DMS114 treated with DMSO at 0.1 percent for 48 hours (cell line): ENCODE measurements around the gene KLF17.
"Not testable (repeated sequence)": the region's sequence is repeated elsewhere in the genome, so short reads cannot be mapped to it uniquely, and the experiment has no call there.

Experiments
- DNase-seq: peaks from one replicate; lab custom pipeline; 2025; ENCODE audit not compliant: unreplicated experiment; lab: John Stamatoyannopoulos, UW

Gene KLF17

GRCh38 chr1:44108241-44108640 lies 10.4 kb upstream of the KLF17 start:
- no peak for DNase-seq

GRCh38 chr1:44108971-44109370 lies 9.7 kb upstream of the KLF17 start:
- no peak for DNase-seq

DNA sequence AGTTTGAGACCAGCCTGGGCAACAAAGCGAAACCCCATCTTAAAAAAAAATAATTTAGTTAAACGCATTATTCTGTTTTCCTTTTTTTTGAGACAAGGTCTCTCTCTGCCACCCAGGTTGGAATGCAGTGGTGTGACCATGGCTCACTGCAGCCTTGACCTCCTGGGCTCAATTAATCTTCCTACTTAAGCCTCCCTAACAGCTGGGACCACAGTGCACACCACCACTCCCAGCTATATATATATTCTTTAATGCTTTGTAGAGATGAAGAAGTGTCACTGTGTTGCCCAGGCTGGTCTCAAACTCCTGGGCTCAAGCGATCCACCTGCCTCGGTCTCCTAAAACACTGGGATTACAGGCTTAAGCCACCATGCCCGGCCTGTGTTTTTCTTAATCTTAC lies 7.7 kb upstream of the KLF17 start:
- no peak for DNase-seq

GRCh38 chr1:44111861-44112260 lies 6.8 kb upstream of the KLF17 start:
- no peak for DNase-seq

GRCh38 chr1:44112486-44112885 lies 6.1 kb upstream of the KLF17 start:
- DNase-seq: no peak

DNA sequence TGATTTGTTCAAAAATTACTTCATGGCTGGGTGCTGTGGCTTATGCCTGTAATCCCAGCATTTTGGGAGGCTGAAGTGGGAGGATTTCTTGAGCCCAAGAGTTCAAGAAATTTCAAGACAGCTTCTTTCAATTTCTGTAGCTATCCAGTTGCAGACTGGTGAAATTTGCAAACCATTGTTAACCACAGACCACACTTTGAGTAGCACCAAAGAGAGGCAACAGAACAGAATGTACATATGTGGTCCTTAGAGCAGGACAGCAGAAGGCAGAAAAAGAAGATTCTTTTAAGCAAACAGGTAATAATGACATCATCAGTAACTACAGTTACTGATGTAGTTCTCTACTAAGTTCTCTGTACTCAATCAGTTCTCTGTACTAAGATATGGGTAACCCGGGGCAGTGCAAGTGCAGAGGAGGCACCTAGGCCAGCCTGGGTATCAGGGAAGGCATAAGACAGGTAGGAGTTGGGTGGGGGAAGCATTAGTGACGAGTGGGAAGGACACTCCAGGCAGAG lies 5.5 kb upstream of the KLF17 start:
- DNase-seq: no peak

- DNase-seq: no peak
Measured at GRCh38 chr1:44114098-44114497, 4.5 kb upstream of the KLF17 start.

DNA sequence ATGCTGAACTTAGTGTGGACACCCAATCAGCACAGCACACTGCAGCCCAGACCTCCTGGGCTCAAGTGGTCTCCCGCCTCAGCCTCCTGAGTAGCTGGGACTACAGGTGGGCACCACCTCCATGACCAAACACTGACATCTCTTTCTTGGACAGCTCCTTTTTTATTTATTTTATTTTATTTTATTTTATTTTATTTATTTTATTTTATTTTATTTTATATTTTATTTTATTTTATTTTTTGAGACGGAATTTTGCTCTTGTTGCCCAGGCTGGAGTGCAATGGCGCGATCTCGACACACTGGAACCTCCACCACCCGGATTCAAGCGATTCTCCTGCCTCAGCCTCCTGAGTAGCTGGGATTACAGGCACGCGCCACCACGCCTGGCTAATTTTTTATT lies 1.3 kb upstream of the KLF17 start:
- DNase-seq: not testable (repeated sequence)

DNA sequence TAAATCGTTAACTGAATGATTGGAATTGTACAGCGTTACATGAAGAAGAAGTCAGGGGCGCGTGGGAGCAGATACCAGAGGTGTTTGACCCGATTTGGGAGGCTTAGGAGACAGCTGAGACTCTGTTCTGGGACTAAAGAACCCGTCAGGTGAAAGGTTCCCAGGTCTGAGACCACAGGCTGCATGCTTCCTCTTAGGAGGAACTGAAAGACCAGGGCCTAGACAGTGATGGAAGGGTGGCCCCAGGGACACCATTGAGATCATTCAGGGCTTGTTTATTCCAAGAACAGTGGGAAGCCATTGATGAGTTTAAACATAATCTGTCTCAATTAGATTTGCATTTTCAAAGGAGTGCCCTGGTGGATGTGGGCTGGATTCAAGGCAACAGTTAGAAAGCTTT lies 904 bp downstream of the KLF17 start:
- DNase-seq: no peak

- DNase-seq: no peak
Measured at GRCh38 chr1:44120398-44120949, 1.9 kb downstream of the KLF17 start.

DNA sequence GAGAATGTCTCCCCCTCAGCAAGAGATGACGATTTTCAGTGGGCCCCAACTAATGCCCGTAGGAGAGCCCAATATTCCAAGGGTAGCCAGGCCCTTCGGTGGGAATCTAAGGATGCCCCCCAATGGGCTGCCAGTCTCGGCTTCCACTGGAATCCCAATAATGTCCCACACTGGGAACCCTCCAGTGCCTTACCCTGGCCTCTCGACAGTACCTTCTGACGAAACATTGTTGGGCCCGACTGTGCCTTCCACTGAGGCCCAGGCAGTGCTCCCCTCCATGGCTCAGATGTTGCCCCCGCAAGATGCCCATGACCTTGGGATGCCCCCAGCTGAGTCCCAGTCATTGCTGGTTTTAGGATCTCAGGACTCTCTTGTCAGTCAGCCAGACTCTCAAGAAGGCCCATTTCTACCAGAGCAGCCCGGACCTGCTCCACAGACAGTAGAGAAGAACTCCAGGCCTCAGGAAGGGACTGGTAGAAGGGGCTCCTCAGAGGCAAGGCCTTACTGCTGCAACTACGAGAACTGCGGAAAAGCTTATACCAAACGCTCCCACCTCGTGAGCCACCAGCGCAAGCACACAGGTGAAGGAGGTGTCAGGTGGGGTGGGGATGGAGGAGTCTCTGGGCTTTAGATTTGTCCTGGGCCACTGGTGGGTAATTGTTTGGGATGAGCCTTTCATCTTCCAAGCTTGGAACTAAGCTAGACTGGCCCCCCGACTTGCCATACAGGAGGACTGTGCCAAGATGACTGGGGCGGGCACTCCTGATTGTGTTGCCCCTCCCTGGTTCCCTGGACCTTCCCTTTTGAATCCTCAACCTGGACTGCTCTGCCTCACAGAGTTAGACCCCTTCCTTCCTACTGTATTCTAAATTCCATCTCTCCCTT lies 11.2 kb downstream of the KLF17 start:
- no peak for DNase-seq

- no peak for DNase-seq
Measured at GRCh38 chr1:44131411-44131810, 12.8 kb downstream of the KLF17 start.

DNA sequence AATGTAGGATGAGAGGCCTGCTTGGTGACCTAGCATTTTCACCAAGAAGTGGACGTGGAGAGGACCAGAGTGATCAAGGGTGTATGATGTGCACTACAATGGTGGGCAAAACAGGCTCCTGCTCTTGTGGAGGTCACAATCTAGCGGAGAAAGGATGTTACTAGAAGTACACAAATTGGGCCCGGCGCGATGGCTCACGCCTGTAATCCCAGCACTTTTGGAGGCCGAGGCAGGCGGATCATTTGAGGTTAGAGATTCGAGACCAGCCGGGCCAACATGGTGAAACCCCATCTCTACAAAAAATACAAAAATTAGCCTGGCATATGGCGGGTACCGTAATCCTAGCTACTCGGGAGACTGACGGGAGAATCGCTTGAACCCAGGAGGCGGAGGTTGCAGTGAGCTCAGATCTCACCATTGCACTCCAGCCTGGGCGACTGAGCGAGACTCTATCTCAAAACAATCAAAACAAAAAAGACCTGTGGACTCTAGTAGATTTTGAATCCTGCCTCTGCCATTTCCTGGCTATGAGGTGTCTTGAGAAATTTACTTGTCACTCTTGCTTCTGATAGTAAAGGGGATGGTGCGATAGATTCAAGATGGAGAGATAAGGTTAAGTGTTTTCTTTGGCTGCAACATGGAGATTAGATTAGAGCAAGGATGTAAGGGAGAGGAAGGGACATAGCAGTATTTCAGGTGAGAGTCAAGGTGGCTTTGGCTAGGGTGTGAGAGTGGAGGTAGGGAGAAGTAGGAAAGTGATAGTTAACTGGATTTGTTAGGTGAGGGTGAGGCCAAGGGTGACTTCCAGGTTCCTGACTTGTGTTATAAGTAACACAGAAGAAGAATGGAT lies 15.7 kb downstream of the KLF17 start:
- DNase-seq: no peak

DNA sequence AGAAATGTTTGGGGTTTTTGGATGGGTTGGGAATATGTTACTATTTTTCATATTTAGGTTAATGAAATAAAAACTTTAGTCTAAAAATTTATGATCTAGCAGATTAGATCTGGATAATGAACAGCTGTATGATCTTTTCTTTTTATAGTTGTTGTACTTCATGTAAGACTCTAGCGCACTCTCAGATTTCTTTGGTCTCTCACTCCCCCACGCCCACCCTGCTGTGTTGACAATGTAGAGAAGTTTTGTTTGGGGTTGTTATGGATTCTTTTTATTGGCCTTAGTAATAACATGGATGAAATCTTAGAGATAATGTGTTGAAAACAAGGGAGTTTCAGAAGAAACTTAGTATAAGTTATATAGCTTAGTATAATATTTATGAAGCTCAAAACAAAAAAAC lies 17.3 kb downstream of the KLF17 start:
- DNase-seq: no peak

GRCh38 chr1:44138239-44138638 lies 19.6 kb downstream of the KLF17 start:
- no peak for DNase-seq

- not testable (repeated sequence) for DNase-seq
Measured at GRCh38 chr1:44139565-44139964, 20.9 kb downstream of the KLF17 start.

DNA sequence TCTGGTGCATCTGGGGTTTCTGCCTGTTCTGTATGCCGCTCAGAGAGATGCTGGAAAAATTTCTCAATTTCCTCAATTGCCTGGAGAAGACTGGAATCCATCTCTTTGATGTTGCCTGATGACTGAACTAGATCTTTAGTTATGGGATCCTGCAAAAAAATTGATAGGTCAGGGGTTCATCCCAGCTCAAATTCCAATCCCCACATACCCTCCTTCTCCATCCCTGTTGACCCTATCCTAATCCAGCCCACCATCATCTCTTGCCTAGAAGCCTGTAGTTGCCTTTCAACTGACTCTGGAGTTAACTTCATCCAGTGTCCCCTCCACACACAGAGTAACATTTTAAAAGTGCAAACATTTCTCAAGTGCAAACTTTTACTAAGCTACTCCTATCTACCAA lies 22.9 kb downstream of the KLF17 start, which contains the start of gene KLF18:
Gene KLF18, minus strand, starts transcription at position 101 of the 400 bp plus-strand sequence. Its CDS starts 0 bp downstream, at position 101.
- no peak for DNase-seq

DNA sequence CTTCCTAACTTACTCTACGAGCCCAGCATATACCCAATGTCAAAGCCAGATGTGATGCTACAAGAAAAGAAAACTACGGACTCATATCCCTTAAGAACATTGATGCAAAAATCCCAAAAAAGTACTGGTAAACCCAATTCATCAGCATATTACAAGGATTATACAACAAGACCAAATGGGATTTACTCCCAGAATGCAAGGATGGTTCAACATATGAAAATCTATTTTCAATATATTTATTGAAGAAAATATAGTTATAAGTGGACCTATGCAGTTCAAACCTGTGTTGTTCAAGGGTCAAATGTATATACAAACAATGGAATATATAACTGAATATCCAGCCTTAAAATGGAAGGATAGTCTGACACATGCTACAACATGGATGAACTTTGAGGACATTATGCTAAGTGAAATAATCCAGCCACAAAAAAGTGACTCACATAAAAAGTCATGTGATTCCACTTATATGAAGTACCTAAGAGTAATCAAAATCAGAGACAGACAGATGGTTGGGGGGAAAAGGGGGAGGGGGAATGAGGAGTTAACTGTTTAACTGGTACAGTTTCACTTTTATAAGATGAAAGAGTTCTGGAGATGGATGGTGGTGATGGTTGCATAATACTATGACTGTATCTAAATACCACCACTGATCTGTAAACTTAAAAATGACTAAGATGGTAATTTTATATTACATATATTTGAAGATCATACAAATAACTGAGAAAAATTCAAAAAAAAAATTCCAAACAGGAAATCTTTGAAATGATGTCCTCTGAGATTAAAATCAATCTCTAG lies 26.5 kb downstream of the KLF17 start:
- DNase-seq: no peak

GRCh38 chr1:44146536-44147361 lies 28.1 kb downstream of the KLF17 start:
- DNase-seq: no peak

- no peak for DNase-seq
Measured at GRCh38 chr1:44147582-44147981, 29.0 kb downstream of the KLF17 start.
